Measurements from ENCODE around the gene ELOVL1.
"Not testable (repeated sequence)": the region's sequence is repeated elsewhere in the genome, so short reads cannot be mapped to it uniquely, and the experiment has no call there.

ELOVL1 gene

DNA sequence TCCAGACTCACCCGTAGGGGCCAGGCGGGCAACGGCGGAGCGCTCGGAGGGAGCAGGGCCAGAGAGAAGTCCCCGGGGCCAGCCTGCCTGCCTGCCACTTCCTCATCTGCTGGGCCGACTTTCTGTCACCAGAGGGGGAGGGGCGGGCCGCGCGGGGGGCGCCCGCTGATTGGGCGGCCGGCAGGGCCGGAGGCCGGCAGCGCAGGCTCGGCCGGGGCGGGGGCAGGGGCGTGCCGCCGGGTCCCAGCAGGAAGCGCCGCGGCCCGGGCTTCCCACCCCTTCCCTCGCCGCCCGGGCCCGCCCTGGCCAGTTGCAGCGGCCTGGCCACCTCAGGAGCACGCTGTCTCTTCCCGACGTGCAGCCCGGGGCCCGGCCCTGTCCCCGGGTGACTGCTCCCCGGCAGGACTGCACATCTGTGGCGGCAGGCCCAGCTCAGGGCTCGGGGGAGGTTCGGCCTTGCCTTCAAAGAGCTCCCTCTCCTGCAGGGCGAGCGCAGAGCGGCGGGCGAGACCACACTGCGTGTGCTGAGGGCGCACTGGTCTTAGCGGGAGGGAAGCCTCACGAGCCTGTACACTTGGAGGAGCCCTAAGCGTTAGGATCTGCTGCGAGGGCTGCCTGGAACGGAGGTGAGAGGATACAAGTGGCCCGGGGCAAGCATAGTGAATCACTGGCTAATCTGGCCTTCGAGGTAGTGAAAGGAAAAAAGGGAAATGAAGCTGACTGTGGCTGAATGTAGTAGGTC, at the start of gene ELOVL1:
Gene ELOVL1 (minus strand): TSS at position 108 of the 742 bp plus-strand sequence. CDS start 2,402 bp downstream, outside the sequence.
- peak; percentile 73 to 87 for DNase-seq (ENCODE audit: low read depth in 1 of 2, low spot score in 1 of 2)

DNA sequence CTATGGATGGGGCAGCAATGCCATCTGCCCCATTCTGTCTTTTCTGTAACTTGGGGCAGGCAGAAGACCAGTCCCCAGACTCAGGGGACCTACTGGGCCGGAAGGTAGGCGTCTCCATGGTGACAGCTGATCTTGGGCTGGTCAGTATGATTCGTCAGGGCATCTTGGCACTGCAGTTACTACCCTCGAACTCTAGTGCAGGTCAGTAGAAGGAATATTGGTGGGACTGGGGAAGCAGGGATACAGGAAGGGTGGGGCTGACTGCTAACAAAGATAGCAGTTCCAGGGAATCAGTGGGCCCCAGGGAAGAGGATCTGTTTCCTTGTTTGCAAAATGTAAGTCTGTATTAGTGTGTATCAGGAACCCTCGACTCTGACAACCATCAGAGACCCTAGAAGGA, 48.1 kb upstream of the ELOVL1 start:
- no peak for DNase-seq (ENCODE audit: low read depth in 1 of 2, low spot score in 1 of 2)

DNA sequence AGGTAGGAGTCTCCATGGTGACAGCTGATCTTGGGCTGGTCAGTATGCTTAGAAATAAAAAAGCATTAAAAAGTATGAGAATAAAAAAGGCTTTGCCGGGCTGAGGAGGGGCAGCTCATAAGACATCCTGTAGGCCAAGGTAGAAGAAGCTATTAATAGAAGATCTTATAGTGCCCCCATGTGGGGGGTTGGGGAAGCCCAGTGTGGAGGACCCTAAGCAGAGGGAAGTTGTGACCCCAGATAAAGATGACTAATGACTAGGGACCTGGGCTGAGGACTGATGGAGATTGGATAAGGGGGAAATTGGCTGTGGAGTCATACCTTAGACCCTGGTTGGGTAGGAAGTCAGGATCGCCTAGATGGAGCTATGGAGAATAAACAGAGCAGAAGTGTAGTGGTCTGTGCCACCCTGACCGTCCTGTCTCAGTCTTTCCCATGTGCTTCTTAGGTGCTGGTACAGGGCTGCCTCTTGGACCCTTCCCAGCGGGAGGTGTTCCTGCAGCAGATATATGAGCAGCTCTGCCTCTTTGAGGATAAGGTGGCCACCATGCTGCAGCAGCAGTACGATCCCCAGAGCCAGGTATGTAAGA, 46.9 kb upstream of the ELOVL1 start:
- DNase-seq (ENCODE audit: low read depth in 1 of 2, low spot score in 1 of 2): peak; percentile 31 to 45

DNA sequence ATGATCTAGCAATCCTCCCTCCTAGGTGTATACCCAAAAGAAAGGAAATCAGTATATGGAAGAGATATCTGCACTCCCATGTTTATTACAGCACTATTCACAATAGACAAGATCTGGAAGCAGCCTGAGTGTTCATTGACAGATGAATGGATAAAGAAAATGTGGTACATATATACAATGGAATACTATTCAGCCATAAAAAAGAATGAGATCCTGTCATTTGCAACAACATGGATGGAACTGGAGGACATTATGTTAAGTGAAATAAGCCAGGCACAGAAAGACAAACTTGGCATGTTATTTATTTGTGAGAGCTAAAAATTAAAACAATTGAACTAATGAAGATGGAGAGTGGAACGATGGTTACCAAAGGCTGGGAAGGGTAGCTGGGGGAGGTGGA, 45.6 kb upstream of the ELOVL1 start:
- not testable (repeated sequence) for DNase-seq (ENCODE audit: low read depth in 1 of 2, low spot score in 1 of 2)

DNA sequence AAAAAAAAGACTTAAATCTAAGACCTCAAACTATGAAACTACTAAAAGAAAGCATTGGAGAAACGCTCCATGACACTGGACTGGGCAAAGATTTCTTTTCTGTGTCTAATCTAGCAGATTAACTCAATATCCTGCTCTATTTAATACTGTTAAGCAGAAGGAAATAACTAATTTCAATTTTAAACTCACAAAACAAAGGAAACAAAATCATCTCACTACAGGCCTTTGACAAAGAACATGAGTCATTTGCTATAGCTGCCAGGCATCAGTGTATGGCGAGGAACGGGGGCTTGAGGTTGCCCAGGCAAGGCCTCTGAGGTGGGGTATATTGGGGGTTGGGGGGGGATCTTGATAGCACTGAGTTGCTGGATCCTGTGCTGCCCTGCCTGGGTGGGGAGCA, 42.8 kb upstream of the ELOVL1 start:
- DNase-seq (ENCODE audit: low read depth in 1 of 2, low spot score in 1 of 2): no peak

DNA sequence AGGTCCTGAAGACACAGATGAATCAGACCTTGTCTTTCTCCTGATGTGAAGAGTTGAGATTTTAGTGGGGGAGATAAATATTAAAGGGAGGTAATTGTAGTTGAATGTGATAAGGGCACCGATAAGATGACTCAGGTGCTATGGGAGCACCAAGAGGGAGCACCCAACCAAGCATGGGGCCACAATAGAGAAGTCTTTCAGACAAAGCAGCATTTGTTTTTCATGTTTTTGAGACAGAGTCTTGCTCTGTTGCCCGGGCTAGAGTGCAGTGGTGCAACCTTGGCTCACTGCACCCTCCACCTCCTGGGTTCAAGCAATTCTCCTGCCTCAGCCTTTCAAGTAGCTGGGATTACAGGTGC, 38.0 kb upstream of the ELOVL1 start:
- no peak for DNase-seq (ENCODE audit: low read depth in 1 of 2, low spot score in 1 of 2)

DNA sequence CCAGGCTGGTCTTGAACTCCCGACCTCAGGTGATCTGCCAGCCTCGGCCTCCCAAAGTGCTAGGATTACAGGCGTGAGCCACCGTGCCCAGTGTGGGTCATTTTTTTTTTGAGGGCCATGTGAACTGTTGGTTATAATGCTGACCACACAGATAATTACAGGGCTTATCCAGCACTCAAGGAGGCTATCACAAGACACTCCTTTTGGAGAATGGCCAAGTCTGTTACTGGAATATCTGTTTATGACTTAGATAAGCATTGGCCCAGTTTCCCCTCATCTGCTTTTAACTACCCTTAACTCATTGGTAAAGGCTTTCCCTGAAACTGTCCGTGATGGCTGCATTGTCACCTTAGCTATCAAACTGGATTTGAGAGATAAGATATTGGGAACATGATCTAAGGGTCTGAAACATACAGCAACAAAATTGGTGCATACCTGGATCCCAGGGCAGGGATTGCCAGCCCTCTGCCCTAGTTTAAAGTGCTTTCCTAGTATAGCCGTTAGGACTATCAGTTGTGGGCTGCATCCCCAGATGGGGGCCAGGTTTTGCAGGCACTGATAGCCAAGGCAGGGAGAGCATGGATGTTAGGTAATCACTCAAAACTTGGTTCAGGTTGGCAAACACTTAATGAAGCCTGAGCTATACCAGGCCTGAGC, 37.5 kb upstream of the ELOVL1 start:
- DNase-seq (ENCODE audit: low read depth in 1 of 2, low spot score in 1 of 2): no peak

DNA sequence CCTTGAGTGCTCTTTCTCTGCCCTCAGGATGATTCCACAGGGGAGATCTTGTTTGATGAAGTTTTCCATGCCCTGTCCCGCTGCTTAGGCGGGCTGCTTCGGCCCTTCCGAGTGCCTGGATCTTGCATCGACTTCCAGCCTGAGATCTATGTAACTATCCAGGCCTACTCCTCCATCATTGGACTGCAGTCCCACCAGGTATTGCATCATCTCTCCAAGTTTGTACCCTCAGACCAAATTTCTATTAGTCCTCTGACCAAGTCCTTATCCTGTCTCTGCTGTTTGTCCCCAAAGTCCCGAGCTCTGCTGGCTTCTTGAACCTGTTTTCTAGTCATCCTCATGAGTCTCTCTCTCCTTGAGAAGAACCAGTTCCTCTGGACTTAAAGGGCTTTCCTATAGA, 36.5 kb upstream of the ELOVL1 start:
- DNase-seq (ENCODE audit: low read depth in 1 of 2, low spot score in 1 of 2): no peak

DNA sequence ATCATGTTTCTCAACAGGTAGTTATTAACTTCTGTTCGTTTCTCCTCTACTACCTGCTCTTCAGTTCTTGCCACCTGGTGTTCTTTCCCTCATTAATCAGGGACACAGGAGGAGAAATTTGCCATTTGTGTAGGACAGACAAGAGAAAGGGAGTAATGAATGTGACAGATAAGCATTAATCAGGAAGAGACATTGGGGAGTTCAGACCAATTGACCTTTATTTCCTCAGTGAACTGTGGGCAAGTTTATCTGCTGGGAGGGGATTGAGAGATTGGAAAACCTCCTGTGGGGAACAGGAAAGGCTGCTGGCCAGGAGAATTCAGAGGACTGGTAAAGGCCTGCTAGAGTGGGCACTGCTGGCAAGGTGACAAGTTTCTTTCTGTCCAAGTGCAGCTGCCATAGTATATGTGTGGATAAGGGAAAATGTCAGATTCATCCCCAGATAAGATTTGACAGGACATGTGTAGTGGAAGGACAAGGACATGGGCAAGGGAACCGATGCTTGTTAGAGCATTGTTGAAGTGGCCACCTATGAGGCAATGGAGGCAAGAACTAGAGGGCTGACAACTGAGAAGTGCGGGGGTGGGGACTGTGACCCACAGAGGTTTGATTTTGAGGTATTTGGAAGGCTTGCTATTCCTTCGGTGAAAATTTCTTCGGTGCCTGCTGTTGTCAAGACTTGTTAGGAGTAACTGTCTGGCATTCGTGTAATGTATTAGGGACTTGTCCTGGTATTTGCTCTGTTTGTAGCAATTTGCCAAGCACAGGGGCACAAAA, 34.5 kb upstream of the ELOVL1 start:
- DNase-seq (ENCODE audit: low read depth in 1 of 2, low spot score in 1 of 2): no peak

DNA sequence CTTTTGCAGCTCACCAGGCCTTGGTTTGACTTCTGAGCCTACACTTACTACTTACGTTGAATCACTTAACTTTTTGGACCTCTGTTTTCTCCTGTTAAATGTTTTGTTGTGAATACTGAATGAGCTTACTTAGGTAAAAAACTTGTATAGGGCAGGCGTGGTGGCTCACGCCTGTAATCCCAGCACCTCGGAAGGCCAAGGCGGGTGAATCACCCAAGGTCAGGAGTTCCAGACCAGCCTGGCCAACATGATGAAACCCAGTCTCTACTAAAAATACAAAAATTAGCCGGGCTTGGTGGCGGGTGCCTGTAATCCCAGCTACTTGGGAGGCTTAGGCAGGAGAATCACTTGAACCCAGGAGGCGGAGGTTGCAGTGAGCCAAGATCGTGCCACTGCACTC, 32.6 kb upstream of the ELOVL1 start:
- DNase-seq (ENCODE audit: low read depth in 1 of 2, low spot score in 1 of 2): not testable (repeated sequence)

DNA sequence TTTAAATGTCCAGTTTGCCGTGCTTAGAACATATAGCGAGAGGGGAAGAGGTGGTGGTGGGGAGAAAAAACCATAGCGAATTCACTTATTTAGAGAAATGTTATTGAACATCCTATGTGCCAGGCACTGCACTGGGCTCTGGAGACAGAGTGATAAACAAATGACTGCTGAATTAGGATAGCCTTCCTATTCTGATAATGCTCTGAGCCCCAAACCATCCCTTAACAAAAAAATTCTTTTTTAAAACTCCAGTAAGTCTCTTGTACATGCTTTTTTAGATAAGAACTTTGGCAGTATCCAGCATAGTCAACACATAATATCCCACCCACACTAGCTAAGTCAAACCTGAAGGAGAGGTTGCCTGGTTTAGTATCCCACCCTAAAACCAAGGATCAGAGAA, 30.4 kb upstream of the ELOVL1 start:
- DNase-seq (ENCODE audit: low read depth in 1 of 2, low spot score in 1 of 2): no peak

DNA sequence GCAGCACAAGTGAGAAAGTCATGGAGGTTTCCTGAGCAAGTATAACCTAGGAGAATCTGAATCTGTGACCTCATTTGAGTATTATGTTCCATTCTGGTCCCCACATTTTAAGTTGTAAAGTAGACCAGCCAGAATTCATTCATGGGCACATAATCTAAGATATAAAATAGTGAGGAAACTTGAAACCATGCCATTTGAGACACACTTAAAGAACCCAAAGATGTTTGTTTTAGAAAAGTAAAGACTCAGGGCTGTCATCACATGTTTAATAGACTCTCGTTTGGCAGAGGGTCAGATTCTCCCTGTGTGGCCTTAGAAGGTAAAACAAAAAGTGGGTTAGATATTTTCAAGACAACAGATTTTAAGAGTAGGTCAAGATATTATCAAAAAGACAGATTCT, 28.2 kb upstream of the ELOVL1 start:
- DNase-seq (ENCODE audit: low read depth in 1 of 2, low spot score in 1 of 2): no peak

DNA sequence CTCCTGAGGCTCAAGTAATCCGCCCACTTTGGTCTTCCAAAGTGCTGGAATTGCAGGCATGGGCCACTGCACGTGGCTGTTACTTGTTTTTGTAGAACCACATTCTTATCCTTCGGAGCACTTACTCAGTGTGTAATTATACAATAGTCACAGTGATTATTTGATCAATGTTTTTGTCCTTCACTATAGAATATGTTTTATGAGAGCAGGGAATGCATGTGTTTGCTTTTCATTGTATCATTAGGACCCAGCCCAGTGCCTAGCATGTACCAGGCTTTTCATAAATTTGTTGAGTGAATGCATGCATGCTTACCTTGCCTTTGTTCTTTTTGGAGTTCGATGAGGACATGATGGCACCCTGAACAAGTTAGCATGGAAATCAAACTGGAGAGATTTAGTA, 27.7 kb upstream of the ELOVL1 start:
- DNase-seq (ENCODE audit: low read depth in 1 of 2, low spot score in 1 of 2): no peak

DNA sequence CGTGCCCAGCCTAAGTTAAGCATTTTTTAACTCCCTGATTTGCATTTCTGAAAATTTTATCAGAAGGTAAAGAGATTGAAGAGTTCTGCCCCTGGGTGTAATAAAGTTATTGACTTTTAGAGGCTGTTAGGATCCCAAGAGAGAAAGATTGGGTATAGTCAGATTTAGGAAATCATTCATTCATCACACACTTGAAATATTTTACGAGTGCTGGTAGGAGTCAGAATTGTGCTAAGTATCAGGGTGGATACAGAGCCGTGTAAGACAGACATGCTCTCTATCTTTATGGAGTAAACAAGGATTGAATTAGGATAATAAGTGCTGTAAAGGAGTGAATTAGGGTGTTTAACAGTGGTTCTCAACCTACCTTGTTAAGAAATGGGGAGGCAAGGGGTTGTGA, 24.9 kb upstream of the ELOVL1 start:
- no peak for DNase-seq (ENCODE audit: low read depth in 1 of 2, low spot score in 1 of 2)

DNA sequence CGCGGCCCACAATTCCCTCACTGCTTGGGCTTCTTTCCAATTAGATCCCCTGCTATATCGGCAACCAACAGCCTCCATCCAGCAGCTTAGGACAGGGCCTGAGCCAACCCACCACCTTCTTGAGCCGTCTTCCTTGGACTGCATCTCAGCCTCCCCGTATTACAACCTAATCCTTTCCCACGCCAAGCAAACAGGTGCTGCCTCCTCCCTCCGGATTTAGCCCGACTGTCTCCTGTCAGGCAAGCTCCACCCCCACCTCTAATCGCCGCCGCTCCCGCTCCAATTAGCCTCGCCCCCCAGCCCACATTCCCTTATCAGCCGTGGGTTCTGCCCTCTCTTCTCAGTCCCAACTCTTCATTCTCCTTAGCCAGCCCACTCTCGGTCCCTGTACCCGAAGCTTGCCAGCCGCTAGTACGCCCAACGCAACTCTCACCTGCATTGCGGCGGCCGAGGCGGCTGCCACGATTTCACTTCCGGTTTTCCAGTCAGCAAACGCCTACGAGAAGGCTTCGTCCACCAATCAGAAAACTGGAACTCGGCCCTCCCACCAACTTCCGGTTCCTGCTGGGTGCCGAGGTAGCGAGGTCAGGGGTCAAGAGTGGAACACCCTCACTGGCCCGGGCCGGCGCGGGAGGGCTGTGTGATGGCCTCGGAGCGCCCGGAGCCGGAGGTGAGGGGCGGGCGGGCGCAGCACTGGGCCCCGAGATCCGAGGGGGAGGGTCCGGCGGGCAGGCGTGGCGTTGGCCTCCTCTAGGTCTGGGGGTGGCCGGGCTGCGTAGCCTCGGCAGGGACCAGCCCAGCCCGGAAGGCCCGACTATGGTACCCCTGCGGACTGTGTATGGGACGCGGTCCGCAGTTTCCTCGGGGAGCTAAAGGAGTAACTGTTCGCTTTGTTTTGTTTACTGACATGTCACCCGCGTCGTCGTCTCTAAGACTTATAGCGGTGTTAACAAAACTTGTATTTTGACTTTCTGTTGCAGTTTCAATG, 21.8 kb upstream of the ELOVL1 start, which contains the start of the genes MED8 and SZT2:
Gene MED8 (minus strand): TSS at position 475 of the 988 bp plus-strand sequence. CDS start 36 bp downstream, at position 439.
Gene SZT2 (plus strand): TSS at position 574 of the 988 bp plus-strand sequence. CDS start 70 bp downstream, at position 644.
- DNase-seq (ENCODE audit: low read depth in 1 of 2, low spot score in 1 of 2): peak; percentile 79 to 83

DNA sequence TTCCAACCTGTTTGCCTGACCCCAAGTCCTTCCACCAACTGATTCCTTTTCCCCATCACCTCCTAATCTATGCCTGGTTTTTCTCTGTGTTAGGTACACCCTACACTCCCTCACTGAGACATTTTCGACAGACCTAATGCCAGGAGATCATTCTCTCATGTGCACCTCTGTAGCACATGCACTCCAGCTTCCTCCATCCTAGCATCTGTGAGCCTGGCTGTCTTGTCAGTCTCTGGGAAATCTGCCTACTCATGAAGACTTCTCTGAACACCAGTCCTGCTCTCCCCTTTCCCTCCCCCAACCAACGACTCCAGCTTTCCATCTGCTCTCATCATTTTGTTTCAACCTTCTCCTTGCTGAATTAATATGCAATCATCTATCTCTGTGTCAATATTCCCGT, 20.8 kb upstream of the ELOVL1 start:
- DNase-seq (ENCODE audit: low read depth in 1 of 2, low spot score in 1 of 2): no peak

DNA sequence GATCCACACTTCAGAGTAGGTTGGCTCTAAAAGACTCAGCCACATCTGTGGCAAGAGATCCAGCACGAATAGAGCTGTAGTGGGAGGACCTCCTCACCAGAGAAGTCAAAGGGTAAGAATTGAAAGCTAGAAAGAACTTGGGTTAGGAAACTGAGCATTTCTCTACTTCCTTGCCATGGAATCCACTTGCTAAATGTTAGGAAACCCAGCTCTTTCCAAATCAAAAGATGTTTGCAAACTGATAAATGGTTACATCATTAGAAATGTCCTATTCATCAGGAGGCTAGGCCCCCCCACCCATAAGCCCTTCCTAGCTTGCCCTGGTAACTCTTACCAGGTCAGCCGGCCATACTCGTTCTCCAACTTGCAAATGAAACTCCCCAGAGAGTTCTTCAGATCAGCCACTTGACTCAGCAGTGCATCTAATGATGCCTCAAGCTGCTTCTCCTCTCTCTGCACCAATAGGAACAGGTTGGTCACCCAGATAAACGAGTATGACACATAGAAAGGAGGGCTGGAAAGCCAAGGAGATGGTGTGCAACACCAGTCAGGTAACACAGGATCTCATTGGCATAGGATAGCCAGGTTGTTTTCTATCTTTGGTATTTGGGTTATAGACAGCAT, 20.3 kb upstream of the ELOVL1 start:
- no peak for DNase-seq (ENCODE audit: low read depth in 1 of 2, low spot score in 1 of 2)

DNA sequence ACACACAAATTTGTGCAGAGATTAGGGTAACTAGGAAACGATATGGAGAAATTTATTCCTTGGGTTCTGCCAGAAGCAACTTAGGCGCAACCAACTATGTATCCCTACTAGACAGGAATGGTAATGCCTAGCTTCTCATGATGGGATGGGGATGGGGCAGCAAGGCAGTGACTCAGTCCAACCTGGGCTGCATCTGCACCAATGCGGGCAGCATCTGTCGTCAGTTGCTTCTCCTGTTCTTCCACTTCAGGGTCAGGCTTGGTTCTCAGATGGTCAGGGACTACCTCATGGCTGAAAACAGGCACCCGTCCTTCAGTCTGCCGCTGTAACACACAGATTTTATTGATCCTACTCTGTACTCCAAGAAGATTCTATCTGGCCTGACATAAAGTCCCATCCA, 18.9 kb upstream of the ELOVL1 start:
- DNase-seq (ENCODE audit: low read depth in 1 of 2, low spot score in 1 of 2): no peak

DNA sequence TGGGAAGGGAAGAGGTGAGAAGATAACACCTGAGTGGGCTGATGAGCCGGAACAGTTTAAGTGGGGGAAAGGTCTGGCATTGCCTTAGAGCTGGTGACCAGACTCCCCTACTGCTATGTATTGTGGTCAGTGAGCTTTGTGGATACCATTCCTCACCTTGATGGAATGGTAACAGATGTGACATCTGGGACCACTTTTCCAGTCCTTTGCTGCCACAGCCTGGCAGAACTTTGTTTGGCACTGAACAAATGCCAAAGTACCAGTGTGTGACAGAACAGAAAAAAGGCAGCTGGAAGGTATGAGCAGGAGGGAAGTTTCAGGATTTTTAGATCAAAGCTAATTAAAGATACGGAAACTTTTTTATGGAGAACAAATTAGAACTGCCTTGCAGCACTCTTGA, 15.6 kb upstream of the ELOVL1 start:
- DNase-seq (ENCODE audit: low read depth in 1 of 2, low spot score in 1 of 2): no peak
